OCI-LY1 (cell line): ENCODE results near the gene DES.

Experiments used
- CTCF ChIP-seq: fragments of 200-600 bp; sonication (generic), shearing (Covaris generic); IDR thresholded peaks from 2 replicates; pipeline ENCODE4 v1.5.1; 2017; ENCODE audit warnings: mild to moderate bottlenecking, antibody characterized with exemption, low read length, moderate library complexity, mixed read lengths
- EZH2 ChIP-seq: fragments of 200-600 bp; sonication (generic), shearing (Covaris generic); IDR thresholded peaks from 2 replicates; pipeline ENCODE4 v1.8.0; 2017; ENCODE audit warnings: borderline replicate concordance, mixed run types, mild to moderate bottlenecking, antibody characterized with exemption, low read length, moderate library complexity, mixed read lengths

- TF ChIP-seq CTCF (no peak), EZH2 (no peak)
Measured at GRCh38 chr2:219443016-219443696, 25.0 kb downstream of the DES start.
